ENCODE data around the gene SH3BP2.

GRCh38 chr4:2753436-2753835 lies 39.4 kb upstream of the SH3BP2 start:
- TF ChIP-seq CTCF (IDR thresholded peaks at IDR 0.05 in 2 of 3, conservative IDR thresholded peaks at IDR 0.05 in 1 of 3; ENCODE audit: borderline replicate concordance in 1 of 3, insufficient read depth in 1 of 3, low read depth in 2 of 3, low read length in 2 of 3) (no peak), ZNF274 (IDR thresholded peaks at IDR 0.05; ENCODE audit: low read depth, low read length) (no peak)
